ENCODE data around the gene ZG16.
"Not testable (repeated sequence)": the region's sequence is repeated elsewhere in the genome, so short reads cannot be mapped to it uniquely, and the experiment has no call there.

Gene ZG16

DNA sequence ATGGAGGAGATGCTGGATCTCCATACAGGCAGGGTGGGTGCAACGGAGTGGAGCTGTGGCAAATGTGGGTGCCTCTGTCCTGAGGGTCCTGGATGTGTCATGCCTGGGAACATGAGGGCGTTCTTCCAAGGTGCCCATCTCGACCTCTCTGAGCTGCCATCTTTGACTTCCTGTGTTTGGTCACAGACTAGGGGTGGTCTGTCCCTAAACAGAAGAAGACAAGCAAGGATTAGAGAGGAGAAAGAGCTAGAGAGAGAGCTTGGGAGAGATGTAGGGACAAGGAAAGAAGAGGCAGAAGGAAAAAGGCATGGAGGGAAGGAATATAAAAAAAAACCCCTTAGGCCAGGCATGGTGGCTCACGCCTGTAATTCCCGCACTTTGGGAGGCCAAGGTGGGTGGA lies 3.3 kb upstream of the ZG16 start:
- Histone ChIP-seq H3F3A (ENCODE audit: insufficient read depth, low read length) (no peaks in the 10 kb centered on the region), H4K20me1 (ENCODE audit: insufficient read depth, low read length) (no peaks in the 10 kb centered on the region), H3K4me3 (ENCODE audit: low read depth, low read length, poor library complexity, severe bottlenecking) (no peak overlapping the region), H3K9ac (ENCODE audit: low read length) (no peak overlapping the region), H3K27ac (ENCODE audit: low read depth, low read length, poor library complexity, severe bottlenecking) (no peak overlapping the region), H3K4me1 (ENCODE audit: insufficient read depth, low read length, severe bottlenecking) (no peaks in the 10 kb centered on the region), H3K36me3 (ENCODE audit: insufficient read depth, low read length) (no peaks in the 10 kb centered on the region), H3K4me2 (ENCODE audit: low read length) (no peak overlapping the region), H3K79me2 (ENCODE audit: insufficient read depth, low read length) (no peaks in the 10 kb centered on the region), H3K27me3 (ENCODE audit: insufficient read depth, low read length) (no peaks in the 10 kb centered on the region), H2AFZ (ENCODE audit: low read length) (no peak overlapping the region), H3K9me3 (ENCODE audit: low read length) (no peaks in the 10 kb centered on the region), H3K9me2 (ENCODE audit: low read depth, low read length) (no peaks in the 10 kb centered on the region)
- no peak for TF ChIP-seq EZH2 (IDR thresholded peaks at IDR 0.05; ENCODE audit: borderline replicate concordance, low read length)
- TF ChIP-seq, protein P1, sequence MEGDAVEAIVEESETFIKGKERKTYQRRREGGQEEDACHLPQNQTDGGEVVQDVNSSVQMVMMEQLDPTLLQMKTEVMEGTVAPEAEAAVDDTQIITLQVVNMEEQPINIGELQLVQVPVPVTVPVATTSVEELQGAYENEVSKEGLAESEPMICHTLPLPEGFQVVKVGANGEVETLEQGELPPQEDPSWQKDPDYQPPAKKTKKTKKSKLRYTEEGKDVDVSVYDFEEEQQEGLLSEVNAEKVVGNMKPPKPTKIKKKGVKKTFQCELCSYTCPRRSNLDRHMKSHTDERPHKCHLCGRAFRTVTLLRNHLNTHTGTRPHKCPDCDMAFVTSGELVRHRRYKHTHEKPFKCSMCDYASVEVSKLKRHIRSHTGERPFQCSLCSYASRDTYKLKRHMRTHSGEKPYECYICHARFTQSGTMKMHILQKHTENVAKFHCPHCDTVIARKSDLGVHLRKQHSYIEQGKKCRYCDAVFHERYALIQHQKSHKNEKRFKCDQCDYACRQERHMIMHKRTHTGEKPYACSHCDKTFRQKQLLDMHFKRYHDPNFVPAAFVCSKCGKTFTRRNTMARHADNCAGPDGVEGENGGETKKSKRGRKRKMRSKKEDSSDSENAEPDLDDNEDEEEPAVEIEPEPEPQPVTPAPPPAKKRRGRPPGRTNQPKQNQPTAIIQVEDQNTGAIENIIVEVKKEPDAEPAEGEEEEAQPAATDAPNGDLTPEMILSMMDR (IDR thresholded peaks at IDR 0.05; ENCODE audit: low read length) = no peak

DNA sequence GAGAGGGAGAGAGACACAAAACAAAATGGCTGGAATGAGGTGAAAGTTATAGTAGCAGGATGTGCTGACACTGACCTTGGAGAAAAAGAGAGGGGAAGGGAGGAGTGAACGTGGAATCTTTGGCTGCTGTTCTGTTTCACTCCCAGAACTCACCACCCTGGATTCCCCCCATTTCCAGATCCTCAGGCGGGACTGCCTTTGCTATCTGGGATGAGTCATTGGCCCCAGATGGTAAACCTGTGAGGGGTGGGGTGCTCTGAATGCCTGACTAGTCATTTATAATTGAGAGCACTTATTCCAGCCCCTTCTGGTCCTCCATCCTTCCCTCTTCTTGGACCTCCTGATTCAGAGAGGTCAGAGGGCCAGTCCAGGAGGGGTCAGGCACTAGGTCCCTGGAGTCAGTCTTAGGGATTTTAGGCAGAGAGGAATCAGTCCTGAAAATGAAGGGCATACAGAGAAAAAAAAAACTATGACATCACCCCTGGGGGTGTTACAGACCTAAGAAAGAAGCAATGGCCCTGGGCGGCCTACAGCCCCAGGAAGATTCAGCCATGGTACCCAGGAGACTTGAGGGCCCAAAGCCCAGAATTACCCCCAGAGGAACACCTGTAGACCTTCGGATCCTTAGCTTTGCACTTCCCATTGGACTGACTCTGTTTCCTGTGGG lies 2.2 kb upstream of the ZG16 start:
- H2AFZ ChIP-seq (ENCODE audit: low read length) = no peak overlapping the region
- H3K27ac ChIP-seq (ENCODE audit: low read depth, low read length, poor library complexity, severe bottlenecking) = no peak overlapping the region
- no peaks in the 10 kb centered on the region for H3F3A ChIP-seq (ENCODE audit: insufficient read depth, low read length)
- no peaks in the 10 kb centered on the region for H3K9me2 ChIP-seq (ENCODE audit: low read depth, low read length)
- H3K27me3 ChIP-seq (ENCODE audit: insufficient read depth, low read length) = no peaks in the 10 kb centered on the region
- TF ChIP-seq, protein P1 (IDR thresholded peaks at IDR 0.05; ENCODE audit: low read length) = no peak
- no peak for TF ChIP-seq EZH2 (IDR thresholded peaks at IDR 0.05; ENCODE audit: borderline replicate concordance, low read length)
- no peaks in the 10 kb centered on the region for H3K9me3 ChIP-seq (ENCODE audit: low read length)
- H3K4me1 ChIP-seq (ENCODE audit: insufficient read depth, low read length, severe bottlenecking) = no peaks in the 10 kb centered on the region
- no peaks in the 10 kb centered on the region for H3K36me3 ChIP-seq (ENCODE audit: insufficient read depth, low read length)
- no peak overlapping the region for H3K4me2 ChIP-seq (ENCODE audit: low read length)
- H3K79me2 ChIP-seq (ENCODE audit: insufficient read depth, low read length) = no peaks in the 10 kb centered on the region
- H3K9ac ChIP-seq (ENCODE audit: low read length) = no peak overlapping the region
- H3K4me3 ChIP-seq (ENCODE audit: low read depth, low read length, poor library complexity, severe bottlenecking) = no peak overlapping the region
- no peaks in the 10 kb centered on the region for H4K20me1 ChIP-seq (ENCODE audit: insufficient read depth, low read length)

DNA sequence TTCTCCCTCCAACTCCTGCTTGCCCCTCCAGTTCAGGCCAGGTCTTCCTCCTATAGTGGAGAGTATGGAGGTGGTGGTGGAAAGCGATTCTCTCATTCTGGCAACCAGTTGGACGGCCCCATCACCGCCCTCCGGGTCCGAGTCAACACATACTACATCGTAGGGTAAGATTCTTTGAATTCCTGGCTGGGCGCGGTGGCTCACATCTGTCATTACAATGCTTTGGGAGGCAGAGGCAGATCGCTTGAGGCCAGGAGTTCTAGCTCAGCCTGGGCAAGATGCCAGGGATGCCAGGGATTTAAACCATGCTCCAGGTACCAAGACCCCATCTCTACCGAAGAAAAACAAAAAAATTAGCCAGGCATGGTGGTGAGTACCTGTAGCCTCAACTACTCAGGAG lies 1.4 kb downstream of the ZG16 start:
- no peaks in the 10 kb centered on the region for H3K9me3 ChIP-seq (ENCODE audit: low read length)

DNA sequence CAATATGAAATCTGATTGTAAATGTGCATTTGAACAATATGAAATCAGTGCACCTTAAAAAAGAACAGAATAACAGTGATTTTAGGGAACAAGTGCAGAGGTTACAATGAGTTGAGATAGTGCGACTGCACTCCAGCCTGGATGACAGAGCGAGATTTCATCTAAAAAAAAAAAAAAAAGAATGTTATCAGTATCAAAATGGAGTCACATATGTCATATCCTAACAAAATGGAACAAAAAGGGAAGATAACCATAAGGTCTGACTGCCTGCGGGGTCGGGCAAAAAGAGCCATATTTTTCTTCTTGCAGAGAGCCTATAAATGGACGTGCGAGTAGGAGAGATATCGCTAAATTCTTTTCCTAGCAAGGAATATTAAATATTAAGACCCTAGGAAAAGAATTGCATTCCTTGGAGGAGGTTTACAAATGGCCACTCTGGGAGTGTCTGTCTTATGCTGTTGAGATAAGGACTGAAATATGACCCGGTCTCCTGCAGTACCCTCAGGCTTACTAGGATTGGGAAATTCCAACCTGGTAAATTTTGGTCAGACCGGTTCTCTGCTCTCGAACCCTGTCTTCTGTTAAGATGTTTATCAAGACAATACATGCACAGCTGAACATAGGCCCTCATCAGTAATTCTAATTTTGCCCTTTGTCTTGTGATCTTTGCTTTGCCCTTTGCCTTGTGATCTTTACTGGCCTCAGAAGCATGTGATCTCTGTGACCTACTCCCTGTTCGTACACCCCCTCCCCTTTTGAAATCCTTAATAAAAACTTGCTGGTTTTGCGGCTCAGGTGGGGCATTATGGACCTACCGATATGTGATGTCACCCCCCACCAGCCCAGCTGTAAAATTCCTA lies 5.3 kb downstream of the ZG16 start:
- H2AFZ ChIP-seq (ENCODE audit: low read length); H3K9me3 ChIP-seq (ENCODE audit: low read length); H3K27ac ChIP-seq (ENCODE audit: low read depth, low read length, poor library complexity, severe bottlenecking); H3K4me2 ChIP-seq (ENCODE audit: low read length); H3K79me2 ChIP-seq (ENCODE audit: insufficient read depth, low read length); H3K9me2 ChIP-seq (ENCODE audit: low read depth, low read length); H4K20me1 ChIP-seq (ENCODE audit: insufficient read depth, low read length); H3F3A ChIP-seq (ENCODE audit: insufficient read depth, low read length); H3K36me3 ChIP-seq (ENCODE audit: insufficient read depth, low read length); H3K4me3 ChIP-seq (ENCODE audit: low read depth, low read length, poor library complexity, severe bottlenecking); H3K9ac ChIP-seq (ENCODE audit: low read length): not testable (repeated sequence)
- H3K27me3 ChIP-seq (ENCODE audit: insufficient read depth, low read length) = 0 out of 2 replicates have a peak, but pooled peaks cover 11% of the 10 kb centered on the region
- peaks cover 11% of the 10 kb centered on the region for H3K4me1 ChIP-seq (ENCODE audit: insufficient read depth, low read length, severe bottlenecking)

More for the DNA sequence above, 1.4 kb downstream of the ZG16 start:
- H3K9me2 ChIP-seq (ENCODE audit: low read depth, low read length) = no peaks in the 10 kb centered on the region
- H3K79me2 ChIP-seq (ENCODE audit: insufficient read depth, low read length) = no peaks in the 10 kb centered on the region
- H3K27ac ChIP-seq (ENCODE audit: low read depth, low read length, poor library complexity, severe bottlenecking) = no peak overlapping the region
- H3K36me3 ChIP-seq (ENCODE audit: insufficient read depth, low read length) = no peaks in the 10 kb centered on the region
- 0 out of 2 replicates have a peak, but pooled peaks cover 11% of the 10 kb centered on the region for H3K27me3 ChIP-seq (ENCODE audit: insufficient read depth, low read length)
- H2AFZ ChIP-seq (ENCODE audit: low read length) = no peak overlapping the region
- no peaks in the 10 kb centered on the region for H4K20me1 ChIP-seq (ENCODE audit: insufficient read depth, low read length)
- H3K9ac ChIP-seq (ENCODE audit: low read length) = no peak overlapping the region
- no peaks in the 10 kb centered on the region for H3F3A ChIP-seq (ENCODE audit: insufficient read depth, low read length)
- no peak overlapping the region for H3K4me2 ChIP-seq (ENCODE audit: low read length)
- TF ChIP-seq, protein P1 (IDR thresholded peaks at IDR 0.05; ENCODE audit: low read length) = no peak
- H3K4me3 ChIP-seq (ENCODE audit: low read depth, low read length, poor library complexity, severe bottlenecking) = no peak overlapping the region
- H3K4me1 ChIP-seq (ENCODE audit: insufficient read depth, low read length, severe bottlenecking) = no peaks in the 10 kb centered on the region

Measured in OCI-LY1 (cell line).